T-helper 2 cell treated with Interferon-gamma antibody and Interleukin-4, amounts not matched to agents 5 μg/mL and 100 μg/mL, for 36 hours (primary cell): Measurements from ENCODE around the gene TMED9.
"Not testable (repeated sequence)": the region's sequence is repeated elsewhere in the genome, so short reads cannot be mapped to it uniquely, and the experiment has no call there.

Source experiments
- DNase-seq: peaks from one replicate; pipeline ENCODE4 v3.0.0; 2021; ENCODE audit warnings: low spot score
- H3K27ac Mint-ChIP-seq: one replicate; pipeline ENCODE4 v1.8.0; 2021; ENCODE audit warnings: mild to moderate bottlenecking, mixed read lengths
- H3K27me3 Mint-ChIP-seq: one replicate; pipeline ENCODE4 v1.8.0; 2021; ENCODE audit warnings: low read depth, mixed read lengths
- H3K36me3 Mint-ChIP-seq: one replicate; pipeline ENCODE4 v1.8.0; 2021; ENCODE audit warnings: low read depth, mixed read lengths
- H3K4me1 Mint-ChIP-seq: one replicate; pipeline ENCODE4 v1.8.0; 2021; ENCODE audit warnings: low read depth, mixed read lengths
- H3K4me3 Mint-ChIP-seq: one replicate; pipeline ENCODE4 v1.8.0; 2022; ENCODE audit warnings: mild to moderate bottlenecking, moderate library complexity, mixed read lengths
- H3K9me3 Mint-ChIP-seq: one replicate; pipeline ENCODE4 v1.8.0; 2021; ENCODE audit warnings: mixed read lengths

The TMED9 gene

DNA sequence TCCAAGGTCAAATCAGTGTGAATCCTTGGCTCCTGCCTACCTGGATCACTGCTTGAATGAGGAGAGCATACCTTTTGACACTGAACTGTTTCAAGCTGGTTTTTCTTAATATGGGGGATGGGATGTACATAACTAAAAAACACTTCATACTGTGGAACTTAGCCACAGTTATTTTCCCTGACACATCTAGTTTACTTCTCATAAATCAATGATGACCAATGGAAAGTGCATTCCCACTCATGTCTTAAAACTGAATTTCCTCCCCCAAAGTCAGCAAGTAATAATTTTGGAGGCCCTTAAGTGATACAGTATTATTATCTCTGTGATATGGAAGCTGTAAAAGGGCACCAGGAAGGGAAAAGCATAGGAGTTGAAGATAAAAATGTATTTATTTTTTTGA is 38.2 kb downstream of the TMED9 start:
- DNase-seq, H3K4me1 Mint-ChIP-seq, H3K27me3 Mint-ChIP-seq, H3K4me3 Mint-ChIP-seq, H3K9me3 Mint-ChIP-seq, H3K27ac Mint-ChIP-seq: not testable (repeated sequence)
- peaks cover 14% of the 10 kb centered on the region for H3K36me3 Mint-ChIP-seq

DNA sequence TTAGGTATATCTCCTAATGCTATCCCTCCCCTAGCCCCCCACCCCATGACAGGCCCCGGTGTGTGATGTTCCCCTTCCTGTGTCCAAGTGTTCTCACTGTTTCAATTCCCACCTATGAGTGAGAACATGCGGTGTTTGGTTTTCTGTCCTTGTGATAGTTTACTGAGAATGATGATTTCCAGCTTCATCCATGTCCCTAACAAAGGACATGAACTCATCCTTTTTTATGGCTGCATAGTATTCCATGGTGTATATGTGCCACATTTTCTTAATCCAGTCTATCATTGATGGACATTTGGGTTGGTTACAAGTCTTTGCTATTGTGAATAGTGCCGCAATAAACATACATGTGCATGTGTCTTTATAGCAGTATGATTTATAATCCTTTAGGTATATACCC is 42.9 kb downstream of the TMED9 start:
- not testable (repeated sequence) for H3K27ac Mint-ChIP-seq, H3K27me3 Mint-ChIP-seq, DNase-seq, H3K4me1 Mint-ChIP-seq, H3K4me3 Mint-ChIP-seq
- Mint-ChIP-seq H3K9me3 (peaks cover 18% of the 10 kb centered on the region), H3K36me3 (peaks cover 11% of the 10 kb centered on the region)

DNA sequence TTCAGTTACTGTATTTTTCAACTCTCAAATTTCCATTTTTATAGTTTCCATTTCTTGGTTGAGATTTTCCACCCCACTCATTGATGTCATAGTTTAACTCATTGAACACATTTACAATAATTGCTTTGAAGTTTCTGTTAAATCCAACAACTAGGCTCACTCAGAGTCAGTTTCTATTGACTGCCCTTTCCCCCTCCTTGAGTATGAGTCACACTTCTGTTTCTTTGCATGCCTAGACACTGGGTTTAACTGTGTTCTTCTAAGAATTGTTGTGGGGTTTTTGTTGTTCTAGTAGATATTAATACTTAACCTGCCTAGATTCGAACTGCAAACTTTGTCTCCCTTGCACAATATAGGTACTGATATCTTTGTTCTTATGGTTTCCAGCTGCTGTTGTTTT is 53.5 kb downstream of the TMED9 start:
- H3K27me3 Mint-ChIP-seq, DNase-seq, H3K4me1 Mint-ChIP-seq, H3K4me3 Mint-ChIP-seq, H3K9me3 Mint-ChIP-seq, H3K27ac Mint-ChIP-seq: not testable (repeated sequence)
- H3K36me3 Mint-ChIP-seq: peaks cover 19% of the 10 kb centered on the region
